Measurements from ENCODE around the gene INO80D.
"Not testable (repeated sequence)": the region's sequence is repeated elsewhere in the genome, so short reads cannot be mapped to it uniquely, and the experiment has no call there.

INO80D gene

GRCh38 chr2:206085742-206086445 lies at the start of gene INO80D:
Gene INO80D, minus strand, starts transcription at chr2:206086174. Its CDS starts 23,158 bp downstream, at chr2:206063016.
- peak; percentile 62 for TF ChIP-seq CTCF (conservative IDR thresholded peaks at IDR 0.05)
- H3K27ac ChIP-seq = peak within 1 kb of the TSS; percentile 99

- no peak overlapping the region for H3K27ac ChIP-seq
- peak; percentile 17; the same call in 1 of the 2 replicates for TF ChIP-seq CTCF (conservative IDR thresholded peaks at IDR 0.05)
Observed at GRCh38 chr2:206127656-206128055, 41.7 kb upstream of the INO80D start.

GRCh38 chr2:206125901-206126300 lies 39.9 kb upstream of the INO80D start:
- H3K27ac ChIP-seq = no peak overlapping the region
- TF ChIP-seq CTCF (conservative IDR thresholded peaks at IDR 0.05) = no peak

- not testable (repeated sequence) for H3K27ac ChIP-seq
Observed at GRCh38 chr2:206122569-206122968, 36.6 kb upstream of the INO80D start.

- no peak overlapping the region for H3K27ac ChIP-seq
- no peak for TF ChIP-seq CTCF (conservative IDR thresholded peaks at IDR 0.05)
Observed at GRCh38 chr2:206116278-206116677, 30.3 kb upstream of the INO80D start.

- no peak for TF ChIP-seq CTCF (conservative IDR thresholded peaks at IDR 0.05)
- H3K27ac ChIP-seq = no peak overlapping the region
Observed at GRCh38 chr2:206115026-206115578, 29.1 kb upstream of the INO80D start.

- no peak for TF ChIP-seq CTCF (conservative IDR thresholded peaks at IDR 0.05)
- H3K27ac ChIP-seq = no peak overlapping the region
Observed at GRCh38 chr2:206112846-206113547, 27.0 kb upstream of the INO80D start.

GRCh38 chr2:206112108-206112507 lies 26.1 kb upstream of the INO80D start:
- no peak for TF ChIP-seq CTCF (conservative IDR thresholded peaks at IDR 0.05)

More at GRCh38 chr2:206112108-206112507, 26.1 kb upstream of the INO80D start:
- H3K27ac ChIP-seq = no peak overlapping the region

Data from VCaP (cell line).